Stomach (tissue), 9 donors: ENCODE measurements around the gene WASF1. TPM values are rescaled to one million over a fixed set of nuclear protein-coding genes. Genes with fewer than 3 reads are reported as not detected.

Experiments used
- DNase-seq, 2 donors: peaks; one replicate each; pipeline versions ENCODE4 v3.0.0 to v3.0.0-alpha.2; 2013 to 2019
- H3K27ac ChIP-seq, 5 donors: fragments of 200-600 bp in 4 of 5; sonication (generic) in 4 of 5; one replicate each; pipeline ENCODE4 v1.5.1; 2013 to 2019; ENCODE audit warnings: mild to moderate bottlenecking in 1 of 5, moderate library complexity in 1 of 5
- H3K27me3 ChIP-seq, 3 donors: fragments of 200-600 bp; sonication (generic); one replicate each; pipeline ENCODE4 v1.5.1; 2017 to 2019; ENCODE audit warnings: mixed run types in 1 of 3
- H3K36me3 ChIP-seq, 4 donors: fragments of 200-600 bp; sonication (generic); 1 replicate in 3 of 4; 2 replicates in 1 of 4; pipeline ENCODE4 v1.5.1; 2016 to 2019
- H3K4me1 ChIP-seq, 4 donors: fragments of 200-600 bp; sonication (generic); one replicate each; pipeline ENCODE4 v1.5.1; 2016 to 2019
- H3K4me3 ChIP-seq, 4 donors: fragments of 200-600 bp; sonication (generic) in 3 of 4; one replicate each; pipeline ENCODE4 v1.5.1; 2016 to 2019; ENCODE audit warnings: mild to moderate bottlenecking in 1 of 4
- H3K9me3 ChIP-seq, 4 donors: fragments of 200-600 bp; sonication (generic); one replicate each; pipeline ENCODE4 v1.5.1; 2016 to 2019
- EP300 ChIP-seq: sonication (generic); formaldehyde crosslinking; IDR thresholded peaks from one replicate; pipeline ENCODE4 v1.6.1; 2017; ENCODE audit warnings: antibody characterized with exemption
- POLR2A ChIP-seq, 4 donors: fragments of 450-650 bp; IDR thresholded peaks; one replicate each; pipeline ENCODE4 v1.6.1; 2016; ENCODE audit warnings: antibody characterized with exemption in 4 of 4, control low read depth in 2 of 4, mild to moderate bottlenecking in 1 of 4, moderate library complexity in 1 of 4
- POLR2AphosphoS5 ChIP-seq, 3 donors: sonication (generic); formaldehyde crosslinking; IDR thresholded peaks; one replicate each; pipeline ENCODE4 v1.6.1; 2016; ENCODE audit warnings: antibody characterized with exemption in 3 of 3
- WGBS, 5 donors: extraction: QIAGEN DNeasy Blood & Tissue Kit in 3 of 5; methylation state at CpG; one replicate each; pipeline versions ENCODE4 v1.1.5 to v1.1.7; 2013 to 2018; 5-methylcytosine and 5-hydroxymethylcytosine counted together
- intact Hi-C: fragments of 100-400 bp; cut with DNase I; formaldehyde crosslinking; loops from one replicate; pipeline ENCODE4 v1.15.1; 2023; ENCODE audit warnings: low total_unique reads
- polyA plus RNA-seq, 3 donors: library from polyadenylated mRNA; stranded (reverse); fragments of 200-250 nt; gene quantifications; one replicate each; pipeline ENCODE4 v1.2.3, GENCODE V29; 2013
- total RNA-seq, 5 donors: library from RNA; depleted of rRNA; stranded (reverse); fragments of >200 nt; gene quantifications; one replicate each; pipeline versions ENCODE4 v1.1.0 to v1.2.3, GENCODE V29; 2014 to 2016
- TF ChIP-seq, protein P1 (sequence below), 7 experiments: fragments of 450-650 bp in 4 of 7; fragments of 200-600 bp in 3 of 7; sonication (generic) in 3 of 7; IDR thresholded peaks; one replicate each; pipeline ENCODE4 v1.5.1; 2016 to 2019; ENCODE audit warnings: antibody characterized with exemption in 7 of 7, control low read depth in 2 of 7, mild to moderate bottlenecking in 1 of 7
- donor health status: healthy with polysubstance abuse.
- donor health status: Bipolar disorder and iron deficiency.
- donor health status: healthy.

WASF1 gene
- total and polyA plus RNA-seq, 8 donors = 0.58 to 17.0 (median 6.0) TPM

DNA sequence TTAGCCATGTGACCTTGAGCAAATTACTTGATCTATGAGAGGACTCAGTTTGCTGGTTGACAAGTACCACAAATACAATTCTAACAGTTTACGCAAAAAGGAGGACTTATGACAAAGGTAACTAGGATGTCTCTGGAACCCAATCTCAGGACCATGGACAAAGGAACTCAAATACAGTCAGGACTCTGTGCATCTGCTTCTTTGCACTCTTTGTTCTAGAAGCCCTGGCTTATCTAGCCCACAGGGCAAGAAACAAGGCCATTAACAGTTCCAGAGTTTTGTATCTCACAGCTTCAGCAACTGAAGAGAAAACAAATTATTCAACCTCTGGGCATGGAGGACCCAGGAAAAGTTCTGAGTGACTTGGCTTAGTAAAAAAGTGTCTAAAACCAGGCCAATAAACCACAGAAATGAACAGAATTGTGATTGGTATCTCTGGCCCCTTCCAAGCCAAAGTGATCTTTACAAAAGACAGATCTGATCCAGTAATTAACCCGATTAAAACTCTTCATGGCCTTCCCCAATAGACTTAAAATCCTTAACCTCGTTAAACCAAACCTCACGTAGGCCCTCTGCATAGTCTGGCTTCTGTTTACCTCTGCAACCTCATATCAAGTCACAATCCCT is 5.9 kb downstream of the WASF1 start:
- no peaks in the 10 kb centered on the region for H3K9me3 ChIP-seq
- H3K27ac ChIP-seq = no peak overlapping the region
- no peaks in the 10 kb centered on the region for H3K36me3 ChIP-seq
- DNase-seq = no peak
- no peaks in the 10 kb centered on the region for H3K27me3 ChIP-seq
- peaks cover 0 to 24% (median 13%) of the 10 kb centered on the region in 4 donors for H3K4me1 ChIP-seq
- WGBS, 5 donors = 41 to 66% (median 58%) methylated on average over 4 of the region's 4 CpGs
- TF ChIP-seq EP300 (no peak), POLR2A (IDR thresholded peaks at IDR 0.05) (no peak), POLR2AphosphoS5 (IDR thresholded peaks at IDR 0.05) (no peak)
- TF ChIP-seq, protein P1, sequence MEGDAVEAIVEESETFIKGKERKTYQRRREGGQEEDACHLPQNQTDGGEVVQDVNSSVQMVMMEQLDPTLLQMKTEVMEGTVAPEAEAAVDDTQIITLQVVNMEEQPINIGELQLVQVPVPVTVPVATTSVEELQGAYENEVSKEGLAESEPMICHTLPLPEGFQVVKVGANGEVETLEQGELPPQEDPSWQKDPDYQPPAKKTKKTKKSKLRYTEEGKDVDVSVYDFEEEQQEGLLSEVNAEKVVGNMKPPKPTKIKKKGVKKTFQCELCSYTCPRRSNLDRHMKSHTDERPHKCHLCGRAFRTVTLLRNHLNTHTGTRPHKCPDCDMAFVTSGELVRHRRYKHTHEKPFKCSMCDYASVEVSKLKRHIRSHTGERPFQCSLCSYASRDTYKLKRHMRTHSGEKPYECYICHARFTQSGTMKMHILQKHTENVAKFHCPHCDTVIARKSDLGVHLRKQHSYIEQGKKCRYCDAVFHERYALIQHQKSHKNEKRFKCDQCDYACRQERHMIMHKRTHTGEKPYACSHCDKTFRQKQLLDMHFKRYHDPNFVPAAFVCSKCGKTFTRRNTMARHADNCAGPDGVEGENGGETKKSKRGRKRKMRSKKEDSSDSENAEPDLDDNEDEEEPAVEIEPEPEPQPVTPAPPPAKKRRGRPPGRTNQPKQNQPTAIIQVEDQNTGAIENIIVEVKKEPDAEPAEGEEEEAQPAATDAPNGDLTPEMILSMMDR (IDR thresholded peaks at IDR 0.05) = no peak
- intact Hi-C loops = loop anchor here (10.0 kb wide), 1 partner anchor 221 kb away; no protein-coding TSS in a partner anchor
- H3K4me3 ChIP-seq = no peak overlapping the region

GRCh38 chr6:110170081-110170480 is 9.4 kb downstream of the WASF1 start:
- H3K27ac ChIP-seq = no peak overlapping the region
- intact Hi-C loops = loop anchor here (10.0 kb wide), 1 partner anchor 225 kb away; no protein-coding TSS in a partner anchor
- no peaks in the 10 kb centered on the region for H3K36me3 ChIP-seq
- no peaks in the 10 kb centered on the region for H3K9me3 ChIP-seq
- no peak overlapping the region for H3K4me3 ChIP-seq
- no peak for DNase-seq
- 85 to 100% (median 94%) methylated on average over 2 of the region's 2 CpGs for WGBS, 5 donors
- H3K27me3 ChIP-seq = no peaks in the 10 kb centered on the region
- no peak for TF ChIP-seq POLR2A (IDR thresholded peaks at IDR 0.05)
- TF ChIP-seq, protein P1 (IDR thresholded peaks at IDR 0.05) = no peak
- TF ChIP-seq POLR2AphosphoS5 (IDR thresholded peaks at IDR 0.05) = no peak
- TF ChIP-seq EP300 = no peak
- peaks cover 0 to 15% (median 7%) of the 10 kb centered on the region in 4 donors for H3K4me1 ChIP-seq

GRCh38 chr6:110158479-110158878 is 21.0 kb downstream of the WASF1 start:
- TF ChIP-seq EP300 (no peak), POLR2AphosphoS5 (IDR thresholded peaks at IDR 0.05) (no peak), POLR2A (IDR thresholded peaks at IDR 0.05) (no peak)
- TF ChIP-seq, protein P1 (IDR thresholded peaks at IDR 0.05) = no peak
- intact Hi-C loops = no loop called here
- WGBS, 5 donors = 82 to 100% (median 93%) methylated on average over 1 of the region's 1 CpG
- no peak overlapping the region for H3K27ac ChIP-seq
- no peak for DNase-seq
- no peak overlapping the region for H3K4me3 ChIP-seq
- no peaks in the 10 kb centered on the region for H3K27me3 ChIP-seq
- no peaks in the 10 kb centered on the region for H3K4me1 ChIP-seq
- no peaks in the 10 kb centered on the region for H3K36me3 ChIP-seq
- H3K9me3 ChIP-seq = no peaks in the 10 kb centered on the region

- no peaks in the 10 kb centered on the region for H3K9me3 ChIP-seq
- intact Hi-C loops = no loop called here
- WGBS, 5 donors = 75 to 82% (median 79%) methylated on average over 3 of the region's 3 CpGs
- no peaks in the 10 kb centered on the region for H3K36me3 ChIP-seq
- TF ChIP-seq EP300 (no peak), POLR2A (IDR thresholded peaks at IDR 0.05) (no peak), POLR2AphosphoS5 (IDR thresholded peaks at IDR 0.05) (no peak)
- TF ChIP-seq, protein P1 (IDR thresholded peaks at IDR 0.05) = no peak
- no peak for DNase-seq
- no peak overlapping the region for H3K4me3 ChIP-seq
- H3K27me3 ChIP-seq = no peaks in the 10 kb centered on the region
- no peaks in the 10 kb centered on the region for H3K4me1 ChIP-seq
- H3K27ac ChIP-seq = no peak overlapping the region
Measured at GRCh38 chr6:110147870-110148269, 31.6 kb downstream of the WASF1 start.
